CD4-positive, alpha-beta T cell treated with Interferon alpha-2 for 1 hour (primary cell): Measurements from ENCODE around the gene PAQR8.
A peak's percentile ranks its signal among the peaks of the same experiment; 100 is the strongest.

Source experiments
- DNase-seq, 2 donors: peaks; one replicate each; pipeline ENCODE4 v3.0.0-alpha.2; 2020 to 2022

The PAQR8 gene

GRCh38 chr6:52351879-52352238, 10.1 kb upstream of the PAQR8 start:
- DNase-seq: no peak

GRCh38 chr6:52352239-52353018, 9.5 kb upstream of the PAQR8 start:
- peak; percentile 23 to 55 for DNase-seq

- no peak for DNase-seq
Observed at GRCh38 chr6:52356017-52356416, 5.9 kb upstream of the PAQR8 start.

- no peak for DNase-seq
Observed at GRCh38 chr6:52359403-52359802, 2.5 kb upstream of the PAQR8 start.

- no peak for DNase-seq
Observed at GRCh38 chr6:52360028-52360427, 1.9 kb upstream of the PAQR8 start.

- no peak for DNase-seq
Observed at GRCh38 chr6:52360601-52361413, 1.1 kb upstream of the PAQR8 start.

- peak; percentile 39 to 49 for DNase-seq
Observed at GRCh38 chr6:52361414-52361944, 472 bp upstream of the PAQR8 start.

- DNase-seq: peak; percentile 37 to 60
Observed at GRCh38 chr6:52362443-52363227, 684 bp downstream of the PAQR8 start.

GRCh38 chr6:52363228-52363867, 1.4 kb downstream of the PAQR8 start:
- DNase-seq: no peak

- no peak for DNase-seq
Observed at GRCh38 chr6:52364480-52365166, 2.7 kb downstream of the PAQR8 start.

GRCh38 chr6:52365317-52365716, 3.4 kb downstream of the PAQR8 start:
- DNase-seq: no peak

- DNase-seq: no peak
Observed at GRCh38 chr6:52365866-52366540, 4.1 kb downstream of the PAQR8 start.

- DNase-seq: no peak
Observed at GRCh38 chr6:52368002-52368401, 6.1 kb downstream of the PAQR8 start.

GRCh38 chr6:52369234-52369633, 7.3 kb downstream of the PAQR8 start:
- no peak for DNase-seq

GRCh38 chr6:52371656-52372191, 9.8 kb downstream of the PAQR8 start:
- no peak for DNase-seq

- no peak for DNase-seq
Observed at GRCh38 chr6:52373151-52373690, 11.3 kb downstream of the PAQR8 start.

- DNase-seq: no peak
Observed at GRCh38 chr6:52374247-52374646, 12.3 kb downstream of the PAQR8 start.

- DNase-seq: no peak
Observed at GRCh38 chr6:52375780-52376556, 14.0 kb downstream of the PAQR8 start.

- no peak for DNase-seq
Observed at GRCh38 chr6:52376763-52377162, 14.8 kb downstream of the PAQR8 start.
